Right lobe of liver (tissue), 4 donors: ENCODE data around the gene TNFRSF21.

ENCODE experiments used
- CTCF ChIP-seq, 4 donors: fragments of 200-600 bp in 3 of 4; fragments of 450-650 bp in 1 of 4; IDR thresholded peaks; one replicate each; pipeline versions ENCODE4 v1.5.1 to v1.8.0; 2016 to 2022; ENCODE audit warnings: antibody characterized with exemption in 4 of 4, mild to moderate bottlenecking in 2 of 4
- POLR2A ChIP-seq: fragments of 450-650 bp; IDR thresholded peaks from one replicate; pipeline ENCODE4 v1.6.1; 2017; ENCODE audit warnings: antibody characterized with exemption, mild to moderate bottlenecking
- donor health status: DM: no; HTN: no; CAD: no.
- donor health status: DM: no; HTN: no; CAD: no.
- donor health status: DM: no; HTN: yes; CAD: no.

GRCh38 chr6:47196113-47196512 is 113.6 kb downstream of the TNFRSF21 start:
- TF ChIP-seq CTCF (IDR thresholded peaks at IDR 0.05): no peak
- no peak for TF ChIP-seq POLR2A
